HG03097 (cell line): ENCODE results near the gene FRAS1.
"Not testable (repeated sequence)": the region's sequence is repeated elsewhere in the genome, so short reads cannot be mapped to it uniquely, and the experiment has no call there.

Experiments
- ATAC-seq: cut with Tn5 transposase; IDR thresholded peaks from one replicate; pipeline ENCODE4 v1.9.1; 2021; ENCODE audit not compliant: unreplicated experiment, low FRiP score

Gene FRAS1

DNA sequence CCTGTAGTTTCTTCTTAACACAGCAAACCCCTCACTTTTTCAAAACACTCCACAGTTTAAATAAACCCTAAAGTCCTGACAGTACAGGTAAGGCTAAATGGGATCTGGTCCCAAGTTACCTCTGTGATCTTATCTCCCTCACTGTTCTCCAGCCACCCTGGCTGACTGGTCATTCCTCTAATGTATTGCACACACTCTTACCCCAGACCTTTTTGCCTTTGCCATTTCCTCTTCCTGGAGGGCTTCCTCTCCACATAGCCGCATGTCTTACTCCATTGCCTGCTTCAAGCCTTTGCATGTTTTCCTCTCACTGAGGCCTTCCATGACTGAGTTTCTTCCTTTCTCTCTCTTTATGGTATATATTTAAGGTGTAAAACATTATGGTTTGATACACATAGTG is 474.9 kb downstream of the FRAS1 start:
- ATAC-seq, result no peak

DNA sequence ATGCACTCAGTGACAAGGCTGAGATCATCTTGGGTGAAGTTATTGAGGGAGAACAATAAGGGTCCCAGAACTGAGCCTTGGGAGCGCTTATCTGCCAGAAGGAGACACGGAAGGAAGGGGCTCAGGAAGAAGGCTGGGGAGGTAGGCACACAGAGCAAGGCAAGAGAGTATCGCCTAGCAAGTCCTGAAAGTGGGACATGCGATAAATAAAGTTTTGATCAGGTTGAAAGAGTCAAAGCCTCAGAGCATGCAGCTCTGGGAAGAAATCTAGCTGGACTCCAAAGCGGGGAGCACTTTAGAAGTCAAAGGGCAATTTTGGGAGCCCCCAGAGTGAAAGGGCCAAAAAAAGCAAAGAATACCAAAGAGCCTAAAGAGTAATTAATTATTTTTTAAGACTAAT is 476.7 kb downstream of the FRAS1 start:
- ATAC-seq, result no peak

DNA sequence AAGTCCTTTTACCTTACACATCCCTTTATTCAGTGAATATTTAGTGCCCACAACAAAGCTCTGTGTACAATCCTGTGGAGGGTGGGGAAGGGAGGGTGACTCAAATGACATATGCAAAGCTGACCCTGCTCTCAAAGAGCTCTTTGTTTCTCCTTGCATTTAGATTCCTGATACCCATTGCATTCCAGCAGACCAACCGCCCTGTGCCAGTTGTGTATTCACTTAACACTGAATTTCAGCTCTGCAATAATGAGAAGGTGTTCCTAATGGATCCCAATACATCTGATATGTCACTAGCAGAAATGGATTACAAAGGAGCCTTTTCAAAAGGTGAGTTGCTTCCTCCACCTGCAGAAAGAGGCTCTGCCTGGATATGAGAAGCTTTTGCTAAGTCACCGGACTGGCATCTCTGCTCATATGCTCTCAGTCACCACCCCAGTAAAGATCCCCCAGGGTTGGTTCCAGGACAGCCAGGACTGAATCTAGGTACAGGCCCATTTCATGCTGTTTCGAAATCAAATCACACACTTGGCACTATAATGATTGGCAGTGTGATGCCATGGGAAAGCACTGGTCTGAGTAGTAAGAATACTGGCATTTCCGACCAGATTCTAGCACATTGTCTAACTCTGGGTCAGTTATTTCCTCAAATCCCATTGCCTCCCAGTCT is 477.3 kb downstream of the FRAS1 start:
- ATAC-seq, result no peak

DNA sequence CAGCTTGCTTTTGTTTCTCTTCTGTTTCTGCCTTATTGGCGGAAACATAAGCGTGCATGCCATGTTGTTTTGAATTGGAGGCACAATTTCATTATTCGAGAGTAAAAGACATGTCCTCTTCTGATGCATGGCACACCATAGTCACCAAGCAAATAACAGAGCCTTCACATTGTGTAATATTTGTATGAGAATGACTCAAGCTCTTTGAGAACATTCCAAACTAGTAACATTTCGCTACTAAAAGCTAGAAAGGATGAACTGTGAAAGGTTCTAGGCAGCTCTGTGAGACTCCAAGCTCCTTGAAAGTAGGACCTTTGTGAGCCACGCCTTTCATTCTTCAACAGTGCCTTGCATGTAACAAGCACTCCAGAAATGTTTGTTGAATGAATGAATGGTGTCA is 485.2 kb downstream of the FRAS1 start:
- ATAC-seq, result no peak

DNA sequence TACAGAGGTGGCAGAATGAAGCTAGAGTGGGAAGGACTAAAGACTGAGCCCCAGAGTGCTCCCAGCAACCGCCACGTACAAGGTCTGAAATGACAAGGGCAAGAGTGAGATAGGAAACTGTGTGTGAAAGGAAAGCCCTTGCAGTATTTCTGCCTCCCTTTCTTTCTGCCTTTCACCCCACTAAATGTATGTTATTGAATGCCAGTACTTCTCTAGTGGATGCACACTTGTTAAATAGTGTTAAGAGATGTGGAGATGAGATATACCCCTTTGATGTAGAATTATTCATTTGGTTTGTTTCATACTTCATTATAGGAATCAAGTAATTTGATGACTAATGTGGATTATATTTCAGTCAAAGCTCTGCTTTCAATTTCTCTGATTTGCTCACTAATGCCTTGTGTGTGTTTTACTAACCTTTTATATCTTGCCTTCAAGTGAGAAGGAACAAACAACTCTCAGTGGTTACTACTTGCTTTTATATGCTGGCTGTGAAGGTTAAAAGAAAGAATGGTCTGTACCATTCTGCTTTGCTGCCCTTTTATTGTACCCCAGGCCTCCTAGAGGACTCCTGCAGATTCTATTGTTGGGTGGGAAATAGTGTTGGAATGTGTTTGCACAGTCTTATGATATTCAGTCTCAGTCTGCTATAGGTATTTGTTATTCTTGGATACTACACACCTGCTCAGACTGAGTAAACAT is 486.5 kb downstream of the FRAS1 start:
- ATAC-seq, result no peak

DNA sequence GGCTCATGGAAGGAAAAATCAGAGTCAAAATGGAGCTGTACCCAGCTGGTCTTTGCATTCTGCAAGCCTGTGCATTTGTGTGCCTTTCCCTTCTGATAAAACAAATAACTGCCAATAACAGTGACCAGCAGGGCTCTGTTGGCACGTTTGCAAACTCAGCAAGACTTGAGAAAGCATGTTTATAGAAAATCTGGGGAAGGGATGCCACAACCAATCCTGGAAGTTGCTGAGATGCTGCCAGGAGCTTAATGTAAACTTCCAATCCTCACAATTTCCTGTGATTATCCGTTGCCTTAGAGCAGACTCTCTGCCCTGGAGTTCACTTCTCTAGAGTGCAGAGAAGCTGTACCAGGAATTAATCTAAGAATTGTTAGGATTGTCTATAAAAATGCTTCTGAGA is 487.6 kb downstream of the FRAS1 start:
- no peak for ATAC-seq

DNA sequence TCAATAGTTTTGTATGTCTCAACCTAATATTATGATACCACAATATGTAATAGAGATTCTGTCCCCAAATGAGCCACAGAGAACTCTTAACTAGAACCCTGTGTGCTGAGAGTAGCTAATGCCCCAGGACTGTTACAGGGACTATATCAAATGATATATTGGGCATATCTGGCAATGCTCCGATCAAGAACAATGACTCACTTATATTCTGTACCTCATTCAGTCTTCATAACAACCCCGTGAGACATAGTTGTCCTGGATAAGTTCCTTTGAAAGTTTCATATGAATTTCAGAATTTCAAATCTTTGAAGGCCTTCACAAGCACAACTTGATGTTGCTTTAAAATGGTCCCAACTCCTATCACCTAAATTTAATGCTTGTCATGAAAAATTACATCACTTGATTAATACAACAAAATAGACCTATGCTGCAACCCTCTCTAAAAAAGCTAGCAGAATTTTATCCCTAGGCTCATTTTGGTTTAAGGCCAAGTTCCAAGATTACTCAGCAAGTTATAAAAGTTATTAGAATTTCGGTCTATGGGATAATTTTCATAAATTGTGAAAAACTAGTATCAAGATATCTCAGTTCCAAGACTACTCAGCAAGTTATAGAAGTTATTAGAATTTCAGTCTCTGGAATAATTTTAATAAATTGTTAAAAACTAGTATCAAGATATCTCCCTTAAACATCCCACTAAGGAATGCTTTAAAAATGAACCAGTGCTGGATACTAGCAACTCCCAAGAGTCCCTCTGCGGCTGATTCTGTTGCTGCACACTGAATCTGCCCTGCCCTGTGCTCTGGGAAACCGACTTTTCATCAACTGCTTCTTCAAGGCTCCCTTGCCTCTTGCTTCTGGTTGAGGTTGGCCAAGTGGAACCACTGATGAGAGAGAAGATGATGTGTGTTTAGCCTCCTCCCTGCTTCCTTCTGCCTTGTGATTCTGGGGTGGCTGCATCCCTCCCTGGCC is 488.4 kb downstream of the FRAS1 start:
- no peak for ATAC-seq

DNA sequence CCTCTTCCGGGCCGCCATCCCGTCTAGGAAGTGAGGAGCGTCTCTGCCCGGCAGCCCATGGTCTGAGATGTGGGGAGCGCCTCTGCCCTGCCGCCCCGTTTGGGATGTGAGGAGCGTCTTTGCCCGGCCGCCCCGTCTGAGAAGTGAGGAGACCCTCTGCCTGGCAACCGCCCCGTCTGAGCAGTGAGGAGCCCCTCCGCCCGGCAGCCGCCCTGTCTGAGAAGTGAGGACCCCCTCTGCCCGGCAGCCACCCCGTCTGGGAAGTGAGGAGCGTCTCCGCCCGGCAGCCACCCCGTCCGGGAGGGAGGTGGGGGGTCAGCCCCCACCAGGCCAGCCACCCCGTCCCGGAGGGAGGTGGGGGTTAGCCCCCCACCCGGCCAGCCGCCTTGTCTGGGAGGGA is 490.8 kb downstream of the FRAS1 start:
- not testable (repeated sequence) for ATAC-seq

DNA sequence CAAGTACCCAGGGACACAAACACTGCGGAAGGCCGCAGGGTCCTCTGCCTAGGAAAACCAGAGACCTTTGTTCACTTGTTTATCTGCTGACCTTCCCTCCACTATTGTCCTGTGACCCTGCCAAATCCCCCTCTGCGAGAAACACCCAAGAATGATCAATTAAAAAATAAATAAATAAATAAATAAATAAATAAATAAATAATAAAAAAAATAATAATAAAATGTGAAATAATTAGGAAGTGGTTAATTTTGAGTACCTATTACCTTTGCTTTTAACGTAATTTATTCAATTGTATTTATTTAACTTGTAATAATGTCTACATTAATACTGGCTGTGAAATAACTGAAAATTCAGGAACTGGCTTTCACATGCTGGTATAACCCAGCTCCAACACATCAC is 491.8 kb downstream of the FRAS1 start:
- ATAC-seq, result not testable (repeated sequence)

DNA sequence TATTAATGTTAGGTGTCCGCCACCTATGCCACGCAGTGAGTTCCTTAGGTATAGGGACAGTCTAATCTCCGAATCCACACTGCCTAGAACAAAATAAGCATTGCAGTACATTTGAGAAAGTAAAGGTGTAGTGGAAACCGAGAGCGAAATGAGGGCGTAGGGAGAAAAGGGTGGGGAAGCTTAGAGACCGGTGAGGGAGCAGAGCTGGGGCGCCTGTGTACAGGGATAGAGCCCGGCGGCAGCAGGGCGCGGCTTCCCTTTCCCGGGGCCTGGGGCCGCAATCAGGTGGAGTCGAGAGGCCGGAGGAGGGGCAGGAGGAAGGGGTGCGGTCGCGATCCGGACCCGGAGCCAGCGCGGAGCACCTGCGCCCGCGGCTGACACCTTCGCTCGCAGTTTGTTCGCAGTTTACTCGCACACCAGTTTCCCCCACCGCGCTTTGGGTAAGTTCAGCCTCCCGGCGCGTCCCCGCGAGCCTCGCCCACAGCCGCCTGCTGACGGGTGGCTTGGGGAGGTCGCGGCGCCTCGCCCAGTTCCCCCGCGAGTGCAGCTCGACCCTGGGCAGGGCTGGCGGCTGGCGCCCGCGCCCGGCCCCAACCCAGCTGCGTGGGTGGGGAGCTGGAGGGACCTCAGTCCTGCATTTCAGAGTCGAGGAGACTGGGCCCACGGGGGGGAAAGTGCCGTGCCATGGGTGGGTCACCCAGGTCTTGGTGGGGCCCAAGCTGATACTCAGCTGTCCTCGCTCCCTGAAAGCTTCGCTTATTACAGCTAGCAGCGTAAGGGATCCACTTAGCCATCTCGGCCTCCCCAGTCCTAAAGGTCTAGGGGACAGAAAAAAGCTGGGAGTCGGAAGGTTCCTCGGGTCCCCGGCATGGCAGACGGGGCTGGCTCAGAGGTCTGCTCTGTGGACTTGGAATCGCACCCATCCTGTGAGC is 494.6 kb downstream of the FRAS1 start, which contains the start of gene ANXA3:
ANXA3 (plus strand) TSS at position 351 of the 932 bp plus-strand sequence. CDS start 2,704 bp downstream, outside the sequence.
- peak; percentile 48 for ATAC-seq

DNA sequence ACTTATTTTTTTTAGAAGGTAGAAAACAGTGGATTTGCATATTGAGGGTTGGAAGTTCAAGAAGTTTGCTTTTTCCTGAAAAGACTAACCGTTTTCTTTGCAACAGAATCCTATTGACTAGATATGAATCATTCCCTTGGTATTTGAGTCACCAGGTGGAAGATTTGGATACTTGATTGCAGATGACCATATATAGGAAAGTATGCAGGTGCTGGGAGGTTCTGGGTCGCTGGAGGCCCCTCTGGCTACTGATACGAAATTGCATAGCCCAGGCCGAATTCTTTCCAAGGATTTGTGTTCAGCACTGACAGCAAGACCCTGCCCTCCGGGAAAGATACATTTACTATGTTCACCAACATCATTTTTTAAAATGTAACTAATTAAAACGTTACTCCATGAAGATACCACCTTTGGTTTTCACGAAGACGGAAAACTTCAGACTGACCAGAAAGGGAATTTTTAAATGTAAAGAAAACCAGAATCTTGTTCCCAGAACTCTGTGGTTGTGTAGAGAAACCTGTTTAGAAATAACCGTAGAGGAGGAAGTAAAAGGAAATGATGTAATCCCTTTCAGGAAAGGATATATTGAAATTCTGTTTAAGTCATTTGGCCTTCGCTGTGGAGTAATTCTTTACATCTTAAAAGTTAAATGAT is 495.4 kb downstream of the FRAS1 start:
- no peak for ATAC-seq

DNA sequence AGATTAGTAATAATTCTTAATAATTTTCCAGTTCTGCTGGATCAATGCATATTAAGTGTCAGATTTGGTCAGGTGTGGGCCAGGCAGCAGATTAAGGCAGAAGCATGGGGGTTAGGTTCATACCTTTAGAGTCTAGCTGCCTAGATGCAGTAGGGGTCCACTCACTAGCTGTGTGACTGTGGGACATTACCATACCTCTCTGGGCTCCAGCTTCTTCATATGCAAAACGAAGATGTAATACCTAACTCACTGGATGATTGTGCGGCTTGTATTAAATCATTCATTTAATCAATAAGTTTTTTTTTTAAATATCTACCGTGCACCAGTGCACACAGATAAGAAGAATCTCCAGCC is 495.9 kb downstream of the FRAS1 start:
- ATAC-seq, result no peak

DNA sequence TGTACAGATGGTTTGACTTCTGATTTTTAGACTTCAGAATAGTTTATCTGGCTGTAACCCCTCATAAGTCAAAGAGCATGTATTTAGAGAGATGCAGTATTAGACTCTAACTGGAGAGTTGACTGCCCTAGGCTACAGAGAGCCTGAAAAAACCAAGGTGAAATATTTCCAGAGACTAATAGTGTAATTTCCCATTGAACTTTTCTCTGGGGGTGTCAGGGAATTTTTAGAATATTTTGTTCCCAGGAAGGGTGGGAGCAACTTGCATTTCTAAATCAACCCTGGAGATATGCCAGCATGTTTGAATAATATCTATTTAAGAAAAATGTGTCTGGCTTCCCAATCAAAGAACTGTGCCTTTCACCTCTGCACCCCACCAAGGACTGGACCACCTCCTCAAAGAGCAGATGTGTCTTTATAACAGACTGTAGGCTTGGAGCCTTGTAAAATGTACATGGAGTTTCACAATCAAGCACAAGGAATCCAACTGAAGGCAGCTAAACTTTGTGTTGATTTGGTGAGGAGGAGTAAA is 496.5 kb downstream of the FRAS1 start:
- ATAC-seq, result no peak

DNA sequence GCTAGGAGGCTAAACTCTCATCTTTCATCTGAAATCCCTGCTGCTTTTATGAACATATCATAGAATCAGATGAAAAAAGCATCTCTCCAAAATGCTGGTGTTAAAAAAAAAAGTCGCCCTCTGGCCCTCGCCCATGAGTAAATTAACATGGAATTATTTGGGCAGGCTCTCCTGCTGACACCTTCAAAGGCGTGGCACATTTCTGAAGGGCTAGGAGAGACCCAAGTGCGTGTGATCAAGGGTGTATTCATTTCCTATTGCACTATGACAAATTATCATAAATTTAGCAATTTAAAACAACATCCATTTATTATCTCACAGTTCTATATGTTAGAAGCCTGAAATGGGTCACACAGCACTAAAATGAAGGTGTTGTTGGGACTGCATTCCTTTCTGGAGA is 499.5 kb downstream of the FRAS1 start:
- ATAC-seq, result no peak

DNA sequence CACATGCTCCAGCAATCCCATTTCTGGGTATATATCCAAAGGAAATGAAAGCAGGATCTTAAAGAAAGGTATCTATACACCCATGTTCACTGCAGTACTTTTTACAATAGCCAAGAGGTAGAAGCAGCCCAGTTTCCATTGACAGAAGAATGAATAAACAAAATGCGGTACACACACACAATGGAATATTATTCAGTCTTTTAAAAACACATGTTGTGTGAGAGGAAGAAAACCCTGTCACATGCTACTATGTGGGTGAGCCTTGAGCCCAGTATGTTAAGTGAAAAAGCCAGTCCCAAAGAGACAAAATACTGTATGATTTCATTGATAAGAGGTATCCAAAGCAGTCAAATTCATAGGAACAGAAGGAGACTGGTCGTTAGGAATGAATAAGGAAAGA is 500.7 kb downstream of the FRAS1 start:
- no peak for ATAC-seq

DNA sequence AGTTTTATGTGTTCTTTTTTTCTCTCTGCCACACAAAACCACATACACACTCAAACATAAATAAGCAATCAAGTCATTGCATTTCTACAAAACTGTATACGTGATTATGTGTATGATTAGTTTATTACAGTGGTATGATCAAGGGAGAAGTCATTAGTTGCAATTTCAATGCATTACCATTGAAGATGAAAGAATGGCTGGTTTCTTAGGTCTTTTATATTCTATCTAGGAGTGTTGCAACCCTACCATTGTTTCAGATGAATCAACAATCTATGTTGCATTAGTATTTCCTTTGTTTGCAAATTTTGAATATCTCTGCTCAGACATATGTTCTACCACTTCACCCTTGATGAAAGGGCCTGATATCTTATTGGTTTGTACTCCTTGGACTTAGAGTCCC is 501.3 kb downstream of the FRAS1 start:
- no peak for ATAC-seq

DNA sequence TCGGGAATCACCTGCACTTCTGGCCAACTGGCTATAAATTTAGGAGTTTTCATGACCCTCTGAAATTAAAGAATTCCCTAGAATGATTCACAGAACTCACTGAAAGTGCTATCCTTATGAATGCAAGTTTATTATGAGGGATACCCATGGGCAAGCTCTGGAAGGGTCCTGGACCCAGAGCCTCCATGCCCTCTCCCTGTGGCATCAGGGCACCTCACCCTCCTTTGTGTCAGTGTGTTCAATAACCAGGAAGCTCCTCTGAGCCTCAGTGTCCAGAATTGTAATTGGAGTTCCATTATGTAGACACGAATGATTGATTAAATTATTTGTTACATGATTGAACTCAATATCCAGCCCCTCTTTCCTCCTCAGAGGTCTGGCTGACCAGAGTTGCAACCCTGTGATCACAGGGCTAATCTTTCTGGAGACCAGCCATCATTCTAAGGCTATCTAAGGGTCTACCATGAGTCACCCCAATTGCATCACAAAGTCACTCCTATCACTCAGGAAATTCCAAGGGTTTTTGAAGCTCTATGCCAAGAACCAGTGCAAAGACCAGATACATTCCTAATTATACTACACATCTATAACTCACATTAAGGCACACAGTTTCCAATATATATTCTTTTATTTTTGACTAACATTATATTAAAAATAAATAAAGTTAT is 503.3 kb downstream of the FRAS1 start:
- no peak for ATAC-seq

DNA sequence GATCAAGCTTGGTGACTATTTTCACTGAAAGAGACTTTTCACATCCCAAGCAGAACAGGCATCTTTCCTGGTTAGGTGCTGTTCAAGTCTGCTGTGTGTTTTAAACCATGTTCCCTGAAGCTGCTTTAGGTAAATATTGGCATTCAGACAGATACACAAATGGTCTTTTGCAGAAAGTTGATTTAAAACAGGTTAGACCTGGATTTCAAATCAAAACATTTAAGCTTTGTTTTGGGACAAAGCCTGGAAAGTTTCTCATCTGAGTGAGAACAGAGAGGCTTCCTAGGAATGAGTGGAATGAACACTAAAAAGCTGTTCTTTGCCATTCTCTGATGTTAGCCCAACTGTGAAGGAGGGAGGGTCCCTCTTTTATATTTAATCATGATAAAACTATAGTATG is 504.6 kb downstream of the FRAS1 start:
- no peak for ATAC-seq

DNA sequence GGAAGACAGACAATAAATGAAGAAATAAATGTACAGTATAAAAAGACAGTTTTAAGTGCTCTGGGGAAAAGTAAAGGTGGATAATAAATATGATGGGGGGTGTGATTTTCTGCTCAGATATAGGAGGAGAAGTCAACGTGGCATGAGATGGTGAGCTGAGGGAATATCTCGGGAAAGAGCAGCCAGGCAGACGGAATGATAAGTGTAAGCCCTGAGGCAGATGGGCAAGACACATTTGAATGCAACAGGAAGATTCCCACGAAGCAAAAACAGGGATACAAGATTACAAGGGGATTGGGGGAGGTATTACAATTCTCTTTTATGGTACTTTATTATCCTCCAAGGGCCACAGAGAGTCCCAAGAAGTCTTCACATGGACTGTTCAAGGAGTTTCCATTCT is 505.6 kb downstream of the FRAS1 start:
- ATAC-seq, result no peak
